C4-2B (cell line): Measurements from ENCODE around the gene NELFB.

Source experiments
- H3K27ac ChIP-seq: fragments of 450-650 bp; 2 replicates; pipeline ENCODE4 v1.5.1; 2017
- CTCF ChIP-seq: fragments of 450-650 bp; conservative IDR thresholded peaks from 2 replicates; pipeline ENCODE4 v1.5.1; 2017; ENCODE audit warnings: mild to moderate bottlenecking
- ZFX ChIP-seq: fragments of 450-650 bp; IDR thresholded peaks from 2 replicates; pipeline ENCODE4 v1.6.1; 2017

NELFB gene

DNA sequence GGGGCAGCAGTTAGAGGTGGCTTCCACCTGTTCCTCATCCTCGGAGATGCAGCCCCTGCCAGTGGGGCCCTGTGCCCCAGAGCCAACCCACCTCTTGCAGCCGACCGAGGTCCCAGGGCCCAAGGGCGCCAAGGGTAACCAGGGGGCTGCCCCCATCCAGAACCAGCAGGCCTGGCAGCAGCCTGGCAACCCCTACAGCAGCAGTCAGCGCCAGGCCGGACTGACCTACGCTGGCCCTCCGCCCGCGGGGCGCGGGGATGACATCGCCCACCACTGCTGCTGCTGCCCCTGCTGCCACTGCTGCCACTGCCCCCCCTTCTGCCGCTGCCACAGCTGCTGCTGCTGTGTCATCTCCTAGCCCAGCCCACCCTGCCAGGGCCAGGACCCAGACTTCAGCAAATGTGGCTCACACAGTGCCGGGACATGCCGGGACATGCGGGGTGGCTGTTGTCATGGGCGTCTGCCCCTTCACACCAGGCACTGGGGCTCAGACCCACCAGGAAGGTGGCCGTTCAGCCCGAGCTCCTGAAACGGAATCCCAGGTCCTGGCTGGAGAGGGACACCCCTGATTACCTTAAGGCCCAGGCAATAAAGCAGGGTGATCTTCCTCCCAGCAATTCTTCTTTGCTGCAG, 29.3 kb upstream of the NELFB start:
- H3K27ac ChIP-seq = peak overlapping the region; percentile 90
- no peak for TF ChIP-seq ZFX
- no peak for TF ChIP-seq CTCF

DNA sequence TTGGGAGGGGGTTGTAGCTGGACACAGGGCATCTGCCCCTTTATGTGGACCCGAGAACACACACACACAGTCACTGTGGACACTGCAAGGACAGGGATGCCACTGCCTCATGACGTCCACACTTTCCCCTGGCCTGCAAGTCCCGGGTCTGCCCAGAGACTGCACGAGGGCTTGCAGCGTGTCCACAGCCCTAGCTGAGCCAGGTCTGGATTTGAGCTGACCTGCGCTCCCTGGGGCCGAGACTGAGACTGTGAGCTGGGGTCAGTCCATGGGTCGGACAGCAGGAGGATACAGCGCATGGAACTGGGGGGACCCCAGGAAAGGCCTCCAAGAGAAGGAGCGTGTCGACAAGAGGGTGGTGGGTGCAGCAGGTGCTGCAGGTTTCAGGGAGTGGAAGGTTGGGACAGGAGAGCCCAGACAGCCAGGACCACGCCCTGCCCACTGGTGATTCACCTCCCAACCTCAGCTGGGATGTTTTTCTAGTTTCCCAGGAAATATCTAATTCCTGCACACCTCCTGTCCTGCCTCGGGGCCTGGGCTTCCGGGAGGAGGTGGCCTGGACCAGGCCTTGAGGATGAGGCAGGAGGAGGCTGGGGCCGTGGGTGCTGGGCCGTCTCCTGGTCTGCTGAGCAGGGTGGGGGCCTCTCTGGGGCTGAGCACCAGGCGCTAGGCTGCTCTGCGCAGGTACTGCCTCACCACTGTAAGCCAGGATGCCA, 28.6 kb upstream of the NELFB start:
- peak overlapping the region; percentile 90 for H3K27ac ChIP-seq
- TF ChIP-seq CTCF = no peak
- TF ChIP-seq ZFX = peak; percentile 19; the same call in 1 of the 2 replicates

GRCh38 chr9:137227054-137227852, 27.9 kb upstream of the NELFB start, which contains the start of gene RNF224:
Gene RNF224 (plus strand): TSS chr9:137227502. CDS start chr9:137228336, 834 bp downstream.
- TF ChIP-seq ZFX (no peak), CTCF (peak; percentile 93)
- peak within 1 kb of the TSS; percentile 90 for H3K27ac ChIP-seq

DNA sequence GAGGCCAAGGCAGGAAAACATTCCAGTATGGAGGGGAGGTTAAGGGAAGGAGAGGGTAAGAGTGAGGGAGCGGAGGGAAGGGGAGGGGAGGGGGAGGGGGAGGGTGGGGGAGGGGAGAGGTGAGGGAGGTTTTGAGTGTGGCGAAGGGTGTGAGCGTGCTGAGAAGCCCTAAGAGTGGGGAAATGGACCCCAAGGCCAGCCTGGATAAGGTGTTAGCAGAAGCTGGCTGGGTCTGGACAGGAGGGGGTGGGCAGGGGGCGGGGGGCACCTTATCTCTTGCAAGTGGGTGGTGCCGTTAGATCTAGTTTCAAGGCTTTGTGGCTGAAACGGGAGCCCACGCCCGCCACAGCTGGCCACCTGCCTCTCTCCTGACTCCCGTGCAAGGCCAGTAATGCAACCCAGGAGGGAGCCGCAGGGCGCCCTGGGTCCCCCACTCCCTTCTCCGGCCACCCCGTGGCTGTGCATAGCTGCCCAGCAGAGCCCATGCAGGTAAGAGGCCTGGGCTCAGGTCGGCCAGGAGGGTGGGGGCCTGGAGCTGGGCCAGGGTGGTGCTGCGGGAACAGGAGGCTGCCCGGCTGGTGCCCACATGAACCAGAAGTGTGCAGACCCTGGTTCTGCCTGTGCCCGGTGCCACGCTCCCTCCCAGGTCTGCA, 27.1 kb upstream of the NELFB start:
- peak overlapping the region; percentile 90 for H3K27ac ChIP-seq
- TF ChIP-seq ZFX = no peak
- no peak; the same call in none of the 2 replicates for TF ChIP-seq CTCF

- no peak for TF ChIP-seq CTCF
- no peak for TF ChIP-seq ZFX
- peak overlapping the region; percentile 90 for H3K27ac ChIP-seq
Observed at GRCh38 chr9:137228506-137228967, 26.6 kb upstream of the NELFB start.

GRCh38 chr9:137228968-137229896, 25.9 kb upstream of the NELFB start:
- TF ChIP-seq ZFX (no peak), CTCF (no peak)
- peak overlapping the region; percentile 90; the same call in 1 of the 2 replicates for H3K27ac ChIP-seq
